Measurements from ENCODE around the gene CLDND1.

CLDND1 gene

DNA sequence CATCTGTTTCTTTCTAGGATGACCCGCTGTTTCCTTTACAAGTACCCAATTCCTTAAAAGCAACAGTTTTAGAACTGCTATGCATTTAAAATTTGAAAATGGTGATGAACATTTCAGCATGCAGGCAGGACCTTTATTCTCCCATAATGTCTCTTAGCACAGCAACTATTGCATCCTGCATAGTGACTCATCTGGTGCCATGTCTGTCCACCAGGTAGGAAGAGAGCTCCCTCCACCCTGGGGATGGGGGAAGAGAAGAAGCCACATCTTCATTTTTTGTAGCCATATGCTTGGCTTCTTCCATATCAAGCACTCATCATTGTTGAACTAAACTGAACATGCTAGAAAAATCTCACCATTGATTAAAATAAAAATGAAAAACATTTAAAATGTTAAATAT is 19.0 kb upstream of the CLDND1 start:
- Histone ChIP-seq H3K79me2 (ENCODE audit: insufficient read depth, low read depth) (no peaks in the 10 kb centered on the region), H3K36me3 (ENCODE audit: insufficient read depth) (no peaks in the 10 kb centered on the region; the same call in 1 of the 2 replicates), H4K20me1 (ENCODE audit: insufficient read depth) (no peaks in the 10 kb centered on the region), H3K4me3 (IDR thresholded peaks at IDR 0.05; ENCODE audit: insufficient read depth, low read depth, low read length) (no peak overlapping the region), H3K27ac (no peak overlapping the region), H2AFZ (ENCODE audit: low read depth) (no peak overlapping the region), H3K9ac (no peak overlapping the region), H3K27me3 (ENCODE audit: insufficient read depth, low read depth) (no peaks in the 10 kb centered on the region), H3K4me2 (0 out of 2 replicates have a peak overlapping the region, but pooled peaks have one; percentile 22), H3K4me1 (ENCODE audit: low read depth, poor library complexity, severe bottlenecking) (peaks cover 93% of the 10 kb centered on the region)
- TF ChIP-seq, protein P1, sequence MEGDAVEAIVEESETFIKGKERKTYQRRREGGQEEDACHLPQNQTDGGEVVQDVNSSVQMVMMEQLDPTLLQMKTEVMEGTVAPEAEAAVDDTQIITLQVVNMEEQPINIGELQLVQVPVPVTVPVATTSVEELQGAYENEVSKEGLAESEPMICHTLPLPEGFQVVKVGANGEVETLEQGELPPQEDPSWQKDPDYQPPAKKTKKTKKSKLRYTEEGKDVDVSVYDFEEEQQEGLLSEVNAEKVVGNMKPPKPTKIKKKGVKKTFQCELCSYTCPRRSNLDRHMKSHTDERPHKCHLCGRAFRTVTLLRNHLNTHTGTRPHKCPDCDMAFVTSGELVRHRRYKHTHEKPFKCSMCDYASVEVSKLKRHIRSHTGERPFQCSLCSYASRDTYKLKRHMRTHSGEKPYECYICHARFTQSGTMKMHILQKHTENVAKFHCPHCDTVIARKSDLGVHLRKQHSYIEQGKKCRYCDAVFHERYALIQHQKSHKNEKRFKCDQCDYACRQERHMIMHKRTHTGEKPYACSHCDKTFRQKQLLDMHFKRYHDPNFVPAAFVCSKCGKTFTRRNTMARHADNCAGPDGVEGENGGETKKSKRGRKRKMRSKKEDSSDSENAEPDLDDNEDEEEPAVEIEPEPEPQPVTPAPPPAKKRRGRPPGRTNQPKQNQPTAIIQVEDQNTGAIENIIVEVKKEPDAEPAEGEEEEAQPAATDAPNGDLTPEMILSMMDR (conservative IDR thresholded peaks at IDR 0.05; ENCODE audit: low read depth, low read length), result no peak

DNA sequence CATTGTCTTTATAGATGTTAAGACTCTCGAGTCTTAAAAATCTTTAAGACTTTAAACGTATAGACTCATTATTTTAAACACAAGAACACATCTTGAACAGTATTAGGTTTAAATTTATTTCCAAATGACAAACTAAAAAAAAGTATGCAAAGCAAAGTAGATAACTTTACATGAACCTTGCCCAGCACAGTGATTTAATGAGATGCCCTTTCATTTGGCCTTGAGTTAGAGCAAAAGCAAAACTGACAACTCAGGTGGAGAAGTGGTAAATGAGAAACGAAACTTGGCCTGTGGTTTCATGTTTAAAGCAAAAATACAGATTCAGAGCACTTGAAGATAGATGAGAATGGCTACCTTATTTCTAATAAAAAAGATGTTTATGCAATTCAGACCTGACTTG is 17.6 kb upstream of the CLDND1 start:
- TF ChIP-seq, protein P1 (conservative IDR thresholded peaks at IDR 0.05; ENCODE audit: low read depth, low read length), result no peak

DNA sequence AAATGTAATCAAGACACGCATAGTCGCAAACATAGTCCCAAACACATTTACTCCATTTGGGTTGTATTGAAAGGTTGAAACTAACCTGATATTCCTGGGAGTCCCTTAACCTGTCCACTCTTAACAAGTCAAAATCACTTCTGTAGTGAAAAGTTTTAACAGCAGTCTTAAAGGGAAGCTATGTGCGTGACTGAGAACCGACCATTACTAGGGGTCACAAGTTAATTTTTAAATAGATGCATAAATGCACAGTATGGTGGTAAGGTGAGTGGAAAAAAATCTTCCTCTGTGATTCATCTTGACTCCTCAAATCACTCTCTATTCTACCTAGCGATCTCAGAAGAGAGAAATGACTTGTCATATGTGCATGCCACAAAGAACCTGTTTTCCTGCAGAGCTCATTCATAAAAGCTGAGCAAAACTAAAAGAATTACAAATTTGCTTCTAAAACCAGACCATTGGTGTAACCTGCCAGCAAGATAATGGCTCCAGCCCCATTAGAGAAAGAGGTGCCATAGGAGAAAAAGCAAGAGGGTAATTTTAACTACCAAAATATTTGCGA is 13.8 kb upstream of the CLDND1 start:
- H3K9ac ChIP-seq, result no peak overlapping the region
- H3K36me3 ChIP-seq (ENCODE audit: insufficient read depth), result no peaks in the 10 kb centered on the region
- no peak overlapping the region for H2AFZ ChIP-seq (ENCODE audit: low read depth)
- peaks cover 64% of the 10 kb centered on the region for H3K4me1 ChIP-seq (ENCODE audit: low read depth, poor library complexity, severe bottlenecking)
- no peak overlapping the region for H3K4me3 ChIP-seq (IDR thresholded peaks at IDR 0.05; ENCODE audit: insufficient read depth, low read depth, low read length)
- H3K27ac ChIP-seq, result no peak overlapping the region
- H3K27me3 ChIP-seq (ENCODE audit: insufficient read depth, low read depth), result no peaks in the 10 kb centered on the region
- TF ChIP-seq, protein P1 (conservative IDR thresholded peaks at IDR 0.05; ENCODE audit: low read depth, low read length), result no peak
- no peaks in the 10 kb centered on the region for H3K79me2 ChIP-seq (ENCODE audit: insufficient read depth, low read depth)
- no peak overlapping the region for H3K4me2 ChIP-seq
- H4K20me1 ChIP-seq (ENCODE audit: insufficient read depth), result no peaks in the 10 kb centered on the region

More for the DNA sequence above, 17.6 kb upstream of the CLDND1 start:
- peak overlapping the region; percentile 61 for H3K4me3 ChIP-seq (IDR thresholded peaks at IDR 0.05; ENCODE audit: insufficient read depth, low read depth, low read length)
- peak overlapping the region; percentile 44 for H3K4me2 ChIP-seq
- peaks cover 84% of the 10 kb centered on the region for H3K4me1 ChIP-seq (ENCODE audit: low read depth, poor library complexity, severe bottlenecking)
- peak overlapping the region; percentile 46 for H3K27ac ChIP-seq
- H3K36me3 ChIP-seq (ENCODE audit: insufficient read depth), result no peaks in the 10 kb centered on the region; the same call in 1 of the 2 replicates
- H4K20me1 ChIP-seq (ENCODE audit: insufficient read depth), result no peaks in the 10 kb centered on the region
- H3K79me2 ChIP-seq (ENCODE audit: insufficient read depth, low read depth), result no peaks in the 10 kb centered on the region
- H3K9ac ChIP-seq, result no peak overlapping the region
- H2AFZ ChIP-seq (ENCODE audit: low read depth), result no peak overlapping the region
- no peaks in the 10 kb centered on the region for H3K27me3 ChIP-seq (ENCODE audit: insufficient read depth, low read depth)

DNA sequence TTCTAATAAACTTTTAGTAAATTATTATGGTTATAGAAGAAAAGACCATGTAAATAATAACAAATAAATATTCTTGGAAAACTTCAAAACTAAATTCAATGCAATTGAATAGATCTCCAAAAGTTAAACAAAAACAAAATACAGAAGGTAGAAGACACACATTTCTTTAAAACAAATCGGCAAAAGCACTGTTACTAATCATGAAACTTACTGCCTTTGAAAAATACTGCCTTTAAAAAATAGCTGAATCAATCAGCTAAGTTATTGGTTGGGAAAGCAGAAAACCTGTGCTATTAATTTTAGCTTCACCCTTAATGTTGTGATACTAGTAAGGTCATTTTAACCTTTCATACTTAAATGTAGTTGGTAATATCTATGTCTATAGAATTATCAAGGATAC is 12.0 kb upstream of the CLDND1 start:
- Histone ChIP-seq H3K36me3 (ENCODE audit: insufficient read depth) (no peaks in the 10 kb centered on the region), H2AFZ (ENCODE audit: low read depth) (no peak overlapping the region), H3K79me2 (ENCODE audit: insufficient read depth, low read depth) (no peaks in the 10 kb centered on the region), H4K20me1 (ENCODE audit: insufficient read depth) (no peaks in the 10 kb centered on the region), H3K27me3 (ENCODE audit: insufficient read depth, low read depth) (no peaks in the 10 kb centered on the region), H3K27ac (no peak overlapping the region), H3K9ac (no peak overlapping the region), H3K4me1 (ENCODE audit: low read depth, poor library complexity, severe bottlenecking) (peaks cover 61% of the 10 kb centered on the region), H3K4me2 (no peak overlapping the region), H3K4me3 (IDR thresholded peaks at IDR 0.05; ENCODE audit: insufficient read depth, low read depth, low read length) (no peak overlapping the region)
- TF ChIP-seq, protein P1 (conservative IDR thresholded peaks at IDR 0.05; ENCODE audit: low read depth, low read length), result no peak
